ENCODE results near the gene LEFTY2. TPM values are rescaled to one million over a fixed set of nuclear protein-coding genes. Genes with fewer than 3 reads are reported as not detected.
"Not testable (repeated sequence)": the region's sequence is repeated elsewhere in the genome, so short reads cannot be mapped to it uniquely, and the experiment has no call there.

The LEFTY2 gene
- total RNA-seq, 2 donors from 2014 or later: 7.9 TPM; not detected in 1

DNA sequence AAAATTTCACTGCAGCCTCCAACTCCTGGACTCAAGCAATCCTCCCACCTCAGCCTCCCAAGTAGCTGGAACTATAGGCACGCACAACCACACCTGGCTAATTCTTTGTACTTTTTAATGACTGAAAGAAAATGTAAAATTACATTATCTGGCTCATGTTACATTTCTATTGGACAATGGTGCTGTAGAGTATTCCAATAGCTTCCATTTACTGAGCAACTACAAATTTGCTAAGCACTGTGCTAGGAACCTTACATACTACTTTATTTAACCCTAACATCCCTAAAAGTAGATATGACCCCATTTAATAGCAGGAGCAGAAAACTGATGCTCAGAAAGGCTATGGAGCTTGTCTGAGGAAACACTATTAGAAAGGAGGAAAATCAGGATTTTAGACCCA, 38.4 kb upstream of the LEFTY2 start:
- Histone ChIP-seq H3K4me1 (replicated peaks) (peaks cover 6% of the 10 kb centered on the region), H3K4me3 (no peak overlapping the region), H3K9me3 (no peaks in the 10 kb centered on the region), H3K27me3 (replicated peaks; ENCODE audit: insufficient read depth) (no peaks in the 10 kb centered on the region), H3K27ac (peak overlapping the region in 1 of 2 donors; percentile 36), H3K36me3 (no peaks in the 10 kb centered on the region)
- intact Hi-C loops (cut with DNase I): loop anchor here (5.0 to 10.0 kb wide), 2 partner anchors 65 to 662 kb away; no protein-coding TSS in a partner anchor
- TF ChIP-seq POLR2AphosphoS5 (IDR thresholded peaks at IDR 0.05) (no peak), POLR2A (IDR thresholded peaks at IDR 0.05) (no peak)
- TF ChIP-seq, protein P1, sequence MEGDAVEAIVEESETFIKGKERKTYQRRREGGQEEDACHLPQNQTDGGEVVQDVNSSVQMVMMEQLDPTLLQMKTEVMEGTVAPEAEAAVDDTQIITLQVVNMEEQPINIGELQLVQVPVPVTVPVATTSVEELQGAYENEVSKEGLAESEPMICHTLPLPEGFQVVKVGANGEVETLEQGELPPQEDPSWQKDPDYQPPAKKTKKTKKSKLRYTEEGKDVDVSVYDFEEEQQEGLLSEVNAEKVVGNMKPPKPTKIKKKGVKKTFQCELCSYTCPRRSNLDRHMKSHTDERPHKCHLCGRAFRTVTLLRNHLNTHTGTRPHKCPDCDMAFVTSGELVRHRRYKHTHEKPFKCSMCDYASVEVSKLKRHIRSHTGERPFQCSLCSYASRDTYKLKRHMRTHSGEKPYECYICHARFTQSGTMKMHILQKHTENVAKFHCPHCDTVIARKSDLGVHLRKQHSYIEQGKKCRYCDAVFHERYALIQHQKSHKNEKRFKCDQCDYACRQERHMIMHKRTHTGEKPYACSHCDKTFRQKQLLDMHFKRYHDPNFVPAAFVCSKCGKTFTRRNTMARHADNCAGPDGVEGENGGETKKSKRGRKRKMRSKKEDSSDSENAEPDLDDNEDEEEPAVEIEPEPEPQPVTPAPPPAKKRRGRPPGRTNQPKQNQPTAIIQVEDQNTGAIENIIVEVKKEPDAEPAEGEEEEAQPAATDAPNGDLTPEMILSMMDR (IDR thresholded peaks at IDR 0.05): no peak
- WGBS: 87% methylated on average over 1 of the region's 1 CpG
- no peak for DNase-seq (ENCODE audit: low spot score)

DNA sequence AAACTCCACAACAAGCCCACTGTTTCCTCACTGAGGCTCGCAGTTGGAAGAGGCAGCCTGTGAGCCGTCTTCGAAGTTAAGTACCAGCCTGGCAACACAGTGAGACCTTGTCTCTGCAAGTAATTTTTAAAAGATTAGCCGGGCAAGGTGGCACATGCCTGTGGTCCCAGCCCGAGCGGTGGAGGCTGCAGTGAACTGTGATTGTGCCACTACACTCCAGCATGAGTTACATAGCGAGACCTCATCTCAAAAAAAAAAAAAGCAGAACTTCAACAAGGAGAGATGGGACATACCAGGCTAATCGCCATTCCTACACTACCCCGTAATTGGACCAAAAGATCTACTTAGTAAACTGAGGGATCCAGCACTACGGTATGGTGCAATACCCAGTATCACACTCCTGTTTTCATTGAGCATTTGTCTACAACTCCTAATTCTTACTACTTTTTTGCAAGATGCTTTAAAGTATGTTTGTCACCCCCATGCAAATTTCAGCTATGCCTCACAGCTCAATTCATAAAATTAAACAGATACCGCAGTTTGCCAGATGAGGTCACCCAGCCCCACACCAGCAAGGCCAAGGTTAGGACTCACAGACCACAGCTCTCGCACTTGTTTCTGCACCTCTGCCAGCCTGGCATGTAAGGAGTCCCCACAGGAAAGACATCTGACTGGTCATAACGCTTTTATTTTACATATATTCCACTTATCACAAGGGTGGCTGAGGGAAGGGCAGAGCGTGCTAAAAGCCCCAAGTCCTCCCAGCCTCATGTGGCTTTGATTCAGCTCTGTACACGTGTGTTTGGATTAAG, 37.1 kb upstream of the LEFTY2 start:
- Histone ChIP-seq H3K36me3 (no peaks in the 10 kb centered on the region), H3K4me1 (replicated peaks) (peaks cover 6% of the 10 kb centered on the region), H3K27ac (no peak overlapping the region), H3K27me3 (replicated peaks; ENCODE audit: insufficient read depth) (no peaks in the 10 kb centered on the region), H3K9me3 (no peaks in the 10 kb centered on the region), H3K4me3 (no peak overlapping the region)
- TF ChIP-seq POLR2A (IDR thresholded peaks at IDR 0.05) (no peak), POLR2AphosphoS5 (IDR thresholded peaks at IDR 0.05) (no peak)
- TF ChIP-seq, protein P1 (IDR thresholded peaks at IDR 0.05): no peak
- DNase-seq (ENCODE audit: low spot score): no peak
- intact Hi-C loops (cut with DNase I): loop anchor here (2.0 to 10.0 kb wide), 3 partner anchors 63 to 661 kb away; no protein-coding TSS in a partner anchor
- 53% methylated on average over 15 of the region's 15 CpGs for WGBS

DNA sequence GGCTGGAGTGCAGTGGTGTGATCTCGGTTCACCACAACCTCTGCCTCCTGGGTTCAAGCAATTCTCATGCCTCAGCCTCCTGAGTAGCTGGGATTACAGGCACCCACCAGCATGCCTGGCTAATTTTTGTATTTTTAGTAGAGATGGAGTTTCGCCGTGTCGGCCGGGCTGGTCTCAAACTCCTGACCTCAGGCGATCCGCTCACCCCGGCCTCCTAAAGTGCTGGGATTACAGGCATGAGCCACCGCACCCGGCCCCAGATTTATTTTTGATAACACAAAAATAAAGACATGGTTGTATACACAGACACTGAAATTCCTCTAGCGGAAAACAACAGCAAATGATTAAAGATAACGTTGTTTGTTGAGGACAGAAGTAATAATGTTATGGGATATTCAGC, 34.1 kb upstream of the LEFTY2 start:
- 95% methylated on average over 12 of the region's 12 CpGs for WGBS
- H3K9me3 ChIP-seq; H3K4me3 ChIP-seq; H3K4me1 ChIP-seq (replicated peaks); H3K36me3 ChIP-seq; H3K27ac ChIP-seq; H3K27me3 ChIP-seq (replicated peaks; ENCODE audit: insufficient read depth); DNase-seq (ENCODE audit: low spot score): not testable (repeated sequence)
- intact Hi-C loops (cut with DNase I): loop anchor here (5.0 to 10.0 kb wide), 2 partner anchors 60 to 658 kb away; no protein-coding TSS in a partner anchor

DNA sequence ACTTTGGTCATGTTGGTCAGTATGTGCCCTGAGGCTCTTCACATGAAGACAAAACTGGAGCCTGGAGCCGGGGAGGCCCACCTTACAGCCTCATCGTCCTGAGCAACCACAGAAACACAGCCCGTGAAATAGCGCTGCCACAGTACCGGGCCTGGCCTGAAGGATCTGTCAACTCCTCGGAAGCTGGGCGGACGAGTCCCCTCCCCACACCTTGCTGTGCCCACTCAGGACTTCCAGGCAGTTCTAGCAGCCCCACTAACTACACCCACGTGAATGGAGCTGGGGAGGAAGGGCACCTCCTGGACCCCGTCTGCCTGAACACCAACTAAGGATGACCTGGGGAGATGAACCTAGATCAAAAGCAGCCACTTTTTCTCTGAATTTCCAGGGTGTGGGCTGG, 33.4 kb upstream of the LEFTY2 start:
- Histone ChIP-seq H3K9me3 (no peaks in the 10 kb centered on the region), H3K27me3 (replicated peaks; ENCODE audit: insufficient read depth) (no peaks in the 10 kb centered on the region), H3K36me3 (no peaks in the 10 kb centered on the region), H3K4me3 (no peak overlapping the region), H3K27ac (no peak overlapping the region), H3K4me1 (replicated peaks) (no peaks in the 10 kb centered on the region)
- DNase-seq (ENCODE audit: low spot score): no peak
- WGBS: 96% methylated on average over 10 of the region's 10 CpGs
- intact Hi-C loops (cut with DNase I): loop anchor here (10.0 kb wide), 1 partner anchor 60 kb away; no protein-coding TSS in a partner anchor
- TF ChIP-seq POLR2A (IDR thresholded peaks at IDR 0.05): no peak
- TF ChIP-seq, protein P1 (IDR thresholded peaks at IDR 0.05): no peak

DNA sequence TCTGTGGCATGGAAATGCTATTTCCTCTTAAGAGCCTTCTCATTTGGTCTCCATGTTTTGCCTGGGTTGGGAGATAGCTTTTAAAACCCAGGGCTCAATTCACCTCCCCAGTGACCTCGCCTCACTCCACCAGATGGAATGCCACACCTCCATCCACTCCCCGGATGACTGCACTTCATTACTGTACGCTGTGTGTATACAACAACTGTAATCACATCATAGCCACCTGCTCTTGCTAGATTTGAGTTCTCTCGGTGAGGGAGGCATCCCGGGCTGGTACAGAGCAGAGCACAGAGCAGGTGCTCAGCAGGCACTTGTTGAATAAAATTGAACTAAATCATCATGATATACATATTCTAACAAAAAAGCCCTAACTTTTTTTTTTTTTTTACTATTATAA, 32.1 kb upstream of the LEFTY2 start:
- no peak for DNase-seq (ENCODE audit: low spot score)
- no peaks in the 10 kb centered on the region for H3K36me3 ChIP-seq
- 69% methylated on average over 5 of the region's 5 CpGs for WGBS
- H3K4me3 ChIP-seq: no peak overlapping the region
- no peaks in the 10 kb centered on the region for H3K4me1 ChIP-seq (replicated peaks)
- intact Hi-C loops (cut with DNase I): loop anchor here (10.0 kb wide), 1 partner anchor 58 kb away; no protein-coding TSS in a partner anchor
- no peaks in the 10 kb centered on the region for H3K27me3 ChIP-seq (replicated peaks; ENCODE audit: insufficient read depth)
- H3K27ac ChIP-seq: no peak overlapping the region
- no peak for TF ChIP-seq POLR2A (IDR thresholded peaks at IDR 0.05)
- no peak for TF ChIP-seq POLR2AphosphoS5 (IDR thresholded peaks at IDR 0.05)
- TF ChIP-seq, protein P1 (IDR thresholded peaks at IDR 0.05): no peak
- no peaks in the 10 kb centered on the region for H3K9me3 ChIP-seq

Data from prostate gland (tissue), 2 donors.